Neural cell (in vitro differentiated cells): ENCODE measurements around the gene DLG2. TPM values are rescaled to one million over a fixed set of nuclear protein-coding genes. Genes with fewer than 3 reads are reported as not detected.

ENCODE experiments used
- H2AFZ ChIP-seq: fragments of 200-600, 300-800 bp; sonication (generic), shearing (Covaris generic); 2 replicates; pipeline ENCODE4 v1.6.0; 2014; ENCODE audit warnings: low read depth, mild to moderate bottlenecking, antibody characterized with exemption, low read length, moderate library complexity
- H3F3A ChIP-seq: fragments of 200-600 bp; shearing (Covaris generic); 2 replicates; pipeline ENCODE4 v1.6.1; 2016; ENCODE audit warnings: mild to moderate bottlenecking, moderate library complexity, mixed read lengths, antibody characterized with exemption, low read length; ENCODE audit not compliant: insufficient read depth, poor library complexity, severe bottlenecking
- H3K27ac ChIP-seq: fragments of 200-600, 300-800 bp; sonication (generic), shearing (Covaris generic); 2 replicates; pipeline ENCODE4 v1.5.1; 2014; ENCODE audit warnings: mild to moderate bottlenecking, low read length, moderate library complexity
- H3K27me3 ChIP-seq: fragments of 300-800, 200-600 bp; sonication (generic), shearing (Covaris generic); 2 replicates; pipeline ENCODE4 v1.6.0; 2014; ENCODE audit warnings: mild to moderate bottlenecking, low read depth, low read length, moderate library complexity; ENCODE audit not compliant: insufficient read depth
- H3K36me3 ChIP-seq: fragments of 300-800, 200-600 bp; sonication (generic), shearing (Covaris generic); 2 replicates; pipeline ENCODE4 v1.5.1; 2014; ENCODE audit warnings: mild to moderate bottlenecking, antibody characterized with exemption, low read length, moderate library complexity; ENCODE audit not compliant: insufficient read depth
- H3K4me2 ChIP-seq: fragments of 300-800, 200-600 bp; sonication (generic), shearing (Covaris generic); 2 replicates; pipeline ENCODE4 v1.6.0; 2014; ENCODE audit warnings: mild to moderate bottlenecking, low read length
- H3K4me3 ChIP-seq: fragments of 300-800, 200-600 bp; sonication (generic), shearing (Covaris generic); 2 replicates; pipeline ENCODE4 v1.5.1; 2014; ENCODE audit warnings: mild to moderate bottlenecking, low read length, moderate library complexity
- H3K79me2 ChIP-seq: fragments of 200-600 bp; shearing (Covaris generic); replicated peaks from 2 replicates; pipeline ENCODE4 v1.6.0; 2014; ENCODE audit warnings: mild to moderate bottlenecking, low read length, moderate library complexity; ENCODE audit not compliant: insufficient read depth
- H3K9ac ChIP-seq: fragments of 300-800, 200-600 bp; sonication (generic), shearing (Covaris generic); 2 replicates; pipeline ENCODE4 v1.6.1; 2016; ENCODE audit warnings: mild to moderate bottlenecking, low read length, mixed read lengths
- H3K9me2 ChIP-seq: fragments of 200-600 bp; shearing (Covaris generic); 2 replicates; pipeline ENCODE4 v1.6.1; 2016; ENCODE audit warnings: mild to moderate bottlenecking, low read length, mixed read lengths; ENCODE audit not compliant: insufficient read depth
- H3K9me3 ChIP-seq: fragments of 200-600, 300-800 bp; sonication (generic), shearing (Covaris generic); 2 replicates; pipeline ENCODE4 v1.6.1; 2016; ENCODE audit warnings: mild to moderate bottlenecking, mixed run types, low read length, moderate library complexity, mixed read lengths
- H4K20me1 ChIP-seq: fragments of 200-600 bp; shearing (Covaris generic); 2 replicates; pipeline ENCODE4 v1.6.1; 2016; ENCODE audit warnings: mild to moderate bottlenecking, mixed run types; ENCODE audit not compliant: insufficient read depth
- EP300 ChIP-seq: fragments of 450-650 bp; conservative IDR thresholded peaks from 2 replicates; pipeline ENCODE4 v1.6.1; 2014; ENCODE audit warnings: antibody characterized with exemption, mild to moderate bottlenecking, moderate library complexity; ENCODE audit not compliant: poor library complexity, severe bottlenecking
- EZH2 ChIP-seq: fragments of 200-600, 300-800 bp; shearing (Covaris generic), sonication (generic); IDR thresholded peaks from 2 replicates; pipeline ENCODE4 v1.6.1; 2014; ENCODE audit warnings: antibody characterized with exemption, low read length, borderline replicate concordance, mild to moderate bottlenecking; ENCODE audit not compliant: insufficient read depth, poor library complexity, severe bottlenecking
- MXI1 ChIP-seq: fragments of 450-650 bp; conservative IDR thresholded peaks from 2 replicates; pipeline ENCODE4 v1.6.1; 2014; ENCODE audit warnings: antibody characterized with exemption, mild to moderate bottlenecking; ENCODE audit not compliant: poor library complexity, severe bottlenecking
- POLR2AphosphoS5 ChIP-seq: IDR thresholded peaks from 2 replicates; pipeline ENCODE4 v1.6.1; 2012
- RAD21 ChIP-seq: fragments of 450-650 bp; conservative IDR thresholded peaks from 2 replicates; pipeline ENCODE4 v1.6.1; 2014; ENCODE audit warnings: antibody characterized with exemption, mild to moderate bottlenecking, moderate library complexity
- REST ChIP-seq: IDR thresholded peaks from 2 replicates; pipeline ENCODE4 v1.6.1; 2012; ENCODE audit warnings: borderline replicate concordance
- SMC3 ChIP-seq: fragments of 450-650 bp; conservative IDR thresholded peaks from 2 replicates; pipeline ENCODE4 v1.6.1; 2014; ENCODE audit warnings: antibody characterized with exemption, mild to moderate bottlenecking, moderate library complexity; ENCODE audit not compliant: poor library complexity
- TAF1 ChIP-seq: IDR thresholded peaks from 2 replicates; pipeline ENCODE4 v1.6.1; 2012; ENCODE audit warnings: low read depth
- polyA plus RNA-seq: library from polyadenylated mRNA; depleted of rRNA; stranded (reverse); fragments of >200 nt; gene quantifications from 2 replicates; pipeline ENCODE4 v1.2.3, GENCODE V29; 2014
- TF ChIP-seq, protein P1 (sequence below): fragments of 450-650 bp; IDR thresholded peaks from 2 replicates; pipeline ENCODE4 v1.5.1; 2014; ENCODE audit warnings: antibody characterized with exemption, mild to moderate bottlenecking, moderate library complexity; ENCODE audit not compliant: poor library complexity, severe bottlenecking

DLG2 gene
- polyA plus RNA-seq, 1 donor from 2014 or later: 179 TPM

DNA sequence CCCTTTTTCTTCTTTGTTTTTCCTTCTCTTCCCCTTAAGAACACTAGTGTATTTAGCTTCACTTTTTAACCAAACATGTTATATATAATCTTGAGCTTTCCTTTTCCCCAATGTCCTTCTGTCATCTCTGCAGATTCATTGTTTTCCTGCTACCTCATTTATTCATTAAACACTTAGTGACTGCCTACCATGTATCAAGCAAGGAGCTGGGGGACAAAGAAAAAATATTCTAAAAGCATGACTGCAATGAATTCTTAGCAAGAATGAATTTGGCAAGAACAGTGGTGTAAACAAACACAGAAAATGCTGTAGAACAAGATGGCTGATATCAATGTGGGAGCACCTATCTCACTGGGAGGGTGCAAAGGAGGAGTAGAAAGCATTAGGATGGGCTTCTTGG lies 2094.0 kb downstream of the DLG2 start:
- Histone ChIP-seq H4K20me1 (no peaks in the 10 kb centered on the region), H3K9me2 (no peaks in the 10 kb centered on the region), H3K9me3 (no peaks in the 10 kb centered on the region), H3K27ac (no peak overlapping the region), H3K4me3 (no peak overlapping the region), H3F3A (no peaks in the 10 kb centered on the region), H3K4me2 (no peak overlapping the region), H3K79me2 (peaks cover 26% of the 10 kb centered on the region), H3K27me3 (no peaks in the 10 kb centered on the region), H3K9ac (no peak overlapping the region), H2AFZ (no peak overlapping the region), H3K36me3 (peaks cover 12% of the 10 kb centered on the region)
- TF ChIP-seq EP300 (no peak), SMC3 (no peak), MXI1 (no peak), TAF1 (no peak), RAD21 (no peak), POLR2AphosphoS5 (no peak), REST (no peak), EZH2 (no peak)
- TF ChIP-seq, protein P1, sequence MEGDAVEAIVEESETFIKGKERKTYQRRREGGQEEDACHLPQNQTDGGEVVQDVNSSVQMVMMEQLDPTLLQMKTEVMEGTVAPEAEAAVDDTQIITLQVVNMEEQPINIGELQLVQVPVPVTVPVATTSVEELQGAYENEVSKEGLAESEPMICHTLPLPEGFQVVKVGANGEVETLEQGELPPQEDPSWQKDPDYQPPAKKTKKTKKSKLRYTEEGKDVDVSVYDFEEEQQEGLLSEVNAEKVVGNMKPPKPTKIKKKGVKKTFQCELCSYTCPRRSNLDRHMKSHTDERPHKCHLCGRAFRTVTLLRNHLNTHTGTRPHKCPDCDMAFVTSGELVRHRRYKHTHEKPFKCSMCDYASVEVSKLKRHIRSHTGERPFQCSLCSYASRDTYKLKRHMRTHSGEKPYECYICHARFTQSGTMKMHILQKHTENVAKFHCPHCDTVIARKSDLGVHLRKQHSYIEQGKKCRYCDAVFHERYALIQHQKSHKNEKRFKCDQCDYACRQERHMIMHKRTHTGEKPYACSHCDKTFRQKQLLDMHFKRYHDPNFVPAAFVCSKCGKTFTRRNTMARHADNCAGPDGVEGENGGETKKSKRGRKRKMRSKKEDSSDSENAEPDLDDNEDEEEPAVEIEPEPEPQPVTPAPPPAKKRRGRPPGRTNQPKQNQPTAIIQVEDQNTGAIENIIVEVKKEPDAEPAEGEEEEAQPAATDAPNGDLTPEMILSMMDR: no peak

DNA sequence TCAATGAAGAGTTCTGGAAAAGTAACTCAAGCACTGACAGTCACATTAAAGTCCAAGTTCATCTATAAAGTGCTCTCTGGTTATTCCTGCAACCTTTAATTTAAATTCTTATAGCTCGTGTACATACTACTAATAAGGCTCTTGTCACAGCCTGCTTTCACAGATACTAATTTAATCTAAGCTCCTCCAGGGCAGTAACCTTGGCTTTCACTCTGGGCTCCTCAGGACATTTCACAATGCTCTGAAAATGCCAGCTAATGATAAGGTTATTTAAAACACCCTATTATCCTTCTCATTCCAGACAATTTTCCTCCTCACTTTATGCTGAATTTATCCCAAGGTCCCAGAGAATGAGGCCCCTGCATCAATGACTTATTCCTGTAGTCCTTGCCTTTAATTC lies 2098.3 kb downstream of the DLG2 start:
- Histone ChIP-seq H2AFZ (no peak overlapping the region), H3F3A (no peaks in the 10 kb centered on the region), H4K20me1 (no peaks in the 10 kb centered on the region), H3K9ac (no peak overlapping the region), H3K27ac (no peak overlapping the region), H3K79me2 (peaks cover 20% of the 10 kb centered on the region), H3K4me2 (no peak overlapping the region), H3K27me3 (no peaks in the 10 kb centered on the region), H3K9me3 (no peaks in the 10 kb centered on the region), H3K9me2 (no peaks in the 10 kb centered on the region), H3K36me3 (peaks cover 12% of the 10 kb centered on the region), H3K4me3 (no peak overlapping the region)
- TF ChIP-seq EP300 (no peak), REST (no peak), EZH2 (no peak), POLR2AphosphoS5 (no peak), RAD21 (no peak), MXI1 (no peak)
